Esophagus squamous epithelium (tissue), 5 donors: Measurements from ENCODE around the gene PCLO. TPM values are rescaled to one million over a fixed set of nuclear protein-coding genes. Genes with fewer than 3 reads are reported as not detected.
"Not testable (repeated sequence)": the region's sequence is repeated elsewhere in the genome, so short reads cannot be mapped to it uniquely, and the experiment has no call there.

Experiments used
- DNase-seq: peaks from one replicate; lab custom pipeline; 2025; lab: John Stamatoyannopoulos, UW
- H3K27ac ChIP-seq, 4 donors: fragments of 200-600 bp; sonication (generic); one replicate each; pipeline ENCODE4 v1.5.1; 2016 to 2019; ENCODE audit warnings: mild to moderate bottlenecking in 1 of 4
- H3K27me3 ChIP-seq, 4 donors: fragments of 200-600 bp; sonication (generic); 1 replicate in 3 of 4; 2 replicates in 1 of 4; pipeline versions ENCODE4 v1.5.1 to v1.6.0; 2017 to 2021; ENCODE audit warnings: antibody characterized with exemption in 1 of 4
- H3K36me3 ChIP-seq, 3 donors: fragments of 200-600 bp; sonication (generic); one replicate each; pipeline ENCODE4 v1.5.1; 2016 to 2019
- H3K4me1 ChIP-seq, 3 donors: fragments of 200-600 bp; sonication (generic); one replicate each; pipeline ENCODE4 v1.5.1; 2017 to 2019
- H3K4me3 ChIP-seq, 4 donors: fragments of 200-600 bp; sonication (generic); 1 replicate in 3 of 4; 2 replicates in 1 of 4; pipeline ENCODE4 v1.5.1; 2016 to 2019; ENCODE audit warnings: mild to moderate bottlenecking in 2 of 4, moderate library complexity in 1 of 4
- H3K9me3 ChIP-seq, 3 donors: fragments of 200-600 bp; sonication (generic); one replicate each; pipeline ENCODE4 v1.5.1; 2016 to 2019
- POLR2A ChIP-seq, 4 donors: fragments of 450-650 bp; IDR thresholded peaks; one replicate each; pipeline ENCODE4 v1.6.1; 2017; ENCODE audit warnings: antibody characterized with exemption in 4 of 4, mild to moderate bottlenecking in 4 of 4, moderate library complexity in 3 of 4
- WGBS, 2 donors: methylation state at CpG; one replicate each; pipeline ENCODE4 v1.1.5; 2018; 5-methylcytosine and 5-hydroxymethylcytosine counted together
- intact Hi-C: fragments of 100-400 bp; cut with DNase I; formaldehyde crosslinking; loops from one replicate; pipeline ENCODE4 v1.15.0; 2022
- total RNA-seq, 4 donors: library from RNA; depleted of rRNA; stranded (reverse); fragments of >200 nt; gene quantifications; one replicate each; pipeline ENCODE4 v1.1.0, GENCODE V29; 2016
- TF ChIP-seq, protein P1 (sequence below), 6 experiments: fragments of 450-650 bp in 4 of 6; fragments of 200-600 bp in 2 of 6; sonication (generic) in 2 of 6; IDR thresholded peaks; one replicate each; pipeline ENCODE4 v1.5.1; 2016 to 2019; ENCODE audit warnings: antibody characterized with exemption in 6 of 6, mild to moderate bottlenecking in 4 of 6, moderate library complexity in 4 of 6
- donor health status: DM: yes; HTN: yes; CAD: no.

The PCLO gene
- total RNA-seq, 4 donors from 2014 or later: 3.3 to 17.8 (median 5.3) TPM

DNA sequence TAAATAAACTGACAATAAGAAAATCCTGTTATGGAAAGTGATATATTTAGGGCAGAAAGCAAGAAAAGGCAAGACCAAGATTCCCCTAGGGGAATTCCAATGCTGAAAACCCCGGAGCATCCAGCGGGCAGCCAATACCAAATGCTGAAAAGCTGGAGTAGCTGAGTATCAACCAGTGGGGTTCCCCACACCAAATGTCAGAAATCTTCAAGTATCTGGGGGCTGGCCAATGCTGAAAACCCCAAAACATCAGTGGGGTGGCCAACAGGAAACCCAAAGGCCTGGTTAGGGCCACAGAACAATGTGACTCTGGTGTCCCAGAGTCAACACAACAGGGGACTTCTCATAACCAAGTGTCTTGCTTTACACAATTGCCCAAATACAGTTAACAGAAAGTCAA, 447.3 kb downstream of the PCLO start:
- peaks cover 0 to 8% (median 0%) of the 10 kb centered on the region in 3 donors for H3K4me1 ChIP-seq
- H3K36me3 ChIP-seq: no peaks in the 10 kb centered on the region
- H3K27ac ChIP-seq: no peak overlapping the region
- H3K9me3 ChIP-seq: no peaks in the 10 kb centered on the region
- TF ChIP-seq POLR2A (IDR thresholded peaks at IDR 0.05): no peak
- TF ChIP-seq, protein P1, sequence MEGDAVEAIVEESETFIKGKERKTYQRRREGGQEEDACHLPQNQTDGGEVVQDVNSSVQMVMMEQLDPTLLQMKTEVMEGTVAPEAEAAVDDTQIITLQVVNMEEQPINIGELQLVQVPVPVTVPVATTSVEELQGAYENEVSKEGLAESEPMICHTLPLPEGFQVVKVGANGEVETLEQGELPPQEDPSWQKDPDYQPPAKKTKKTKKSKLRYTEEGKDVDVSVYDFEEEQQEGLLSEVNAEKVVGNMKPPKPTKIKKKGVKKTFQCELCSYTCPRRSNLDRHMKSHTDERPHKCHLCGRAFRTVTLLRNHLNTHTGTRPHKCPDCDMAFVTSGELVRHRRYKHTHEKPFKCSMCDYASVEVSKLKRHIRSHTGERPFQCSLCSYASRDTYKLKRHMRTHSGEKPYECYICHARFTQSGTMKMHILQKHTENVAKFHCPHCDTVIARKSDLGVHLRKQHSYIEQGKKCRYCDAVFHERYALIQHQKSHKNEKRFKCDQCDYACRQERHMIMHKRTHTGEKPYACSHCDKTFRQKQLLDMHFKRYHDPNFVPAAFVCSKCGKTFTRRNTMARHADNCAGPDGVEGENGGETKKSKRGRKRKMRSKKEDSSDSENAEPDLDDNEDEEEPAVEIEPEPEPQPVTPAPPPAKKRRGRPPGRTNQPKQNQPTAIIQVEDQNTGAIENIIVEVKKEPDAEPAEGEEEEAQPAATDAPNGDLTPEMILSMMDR (IDR thresholded peaks at IDR 0.05): no peak
- intact Hi-C loops: no loop called here
- H3K27me3 ChIP-seq: no peaks in the 10 kb centered on the region
- no peak for DNase-seq
- WGBS, 2 donors: 32 to 34% methylated on average over 2 of the region's 2 CpGs
- H3K4me3 ChIP-seq: no peak overlapping the region

GRCh38 chr7:82714883-82715282, 447.8 kb downstream of the PCLO start:
- no peak for DNase-seq
- WGBS, 2 donors: 55 to 57% methylated on average over 2 of the region's 2 CpGs

GRCh38 chr7:82713506-82713905, 449.2 kb downstream of the PCLO start:
- Histone ChIP-seq H3K4me3 (no peak overlapping the region), H3K4me1 (peaks cover 0 to 8% (median 0%) of the 10 kb centered on the region in 3 donors), H3K27me3 (no peaks in the 10 kb centered on the region), H3K36me3 (no peaks in the 10 kb centered on the region), H3K27ac (no peak overlapping the region), H3K9me3 (no peaks in the 10 kb centered on the region)
- no peak for DNase-seq
- intact Hi-C loops: no loop called here
- TF ChIP-seq, protein P1 (IDR thresholded peaks at IDR 0.05): no peak
- no peak for TF ChIP-seq POLR2A (IDR thresholded peaks at IDR 0.05)
- WGBS, 2 donors: 72 to 73% methylated on average over 2 of the region's 2 CpGs

More at GRCh38 chr7:82714883-82715282, 447.8 kb downstream of the PCLO start:
- TF ChIP-seq POLR2A (IDR thresholded peaks at IDR 0.05): no peak
- TF ChIP-seq, protein P1 (IDR thresholded peaks at IDR 0.05): no peak
- Histone ChIP-seq H3K36me3 (no peaks in the 10 kb centered on the region), H3K27ac (no peak overlapping the region), H3K4me1 (peaks cover 0 to 8% (median 0%) of the 10 kb centered on the region in 3 donors), H3K4me3 (no peak overlapping the region), H3K27me3 (no peaks in the 10 kb centered on the region), H3K9me3 (no peaks in the 10 kb centered on the region)
- intact Hi-C loops: no loop called here

- intact Hi-C loops, H3K27ac ChIP-seq: not testable (repeated sequence)
Measured at GRCh38 chr7:82706344-82706743, 456.3 kb downstream of the PCLO start.

DNA sequence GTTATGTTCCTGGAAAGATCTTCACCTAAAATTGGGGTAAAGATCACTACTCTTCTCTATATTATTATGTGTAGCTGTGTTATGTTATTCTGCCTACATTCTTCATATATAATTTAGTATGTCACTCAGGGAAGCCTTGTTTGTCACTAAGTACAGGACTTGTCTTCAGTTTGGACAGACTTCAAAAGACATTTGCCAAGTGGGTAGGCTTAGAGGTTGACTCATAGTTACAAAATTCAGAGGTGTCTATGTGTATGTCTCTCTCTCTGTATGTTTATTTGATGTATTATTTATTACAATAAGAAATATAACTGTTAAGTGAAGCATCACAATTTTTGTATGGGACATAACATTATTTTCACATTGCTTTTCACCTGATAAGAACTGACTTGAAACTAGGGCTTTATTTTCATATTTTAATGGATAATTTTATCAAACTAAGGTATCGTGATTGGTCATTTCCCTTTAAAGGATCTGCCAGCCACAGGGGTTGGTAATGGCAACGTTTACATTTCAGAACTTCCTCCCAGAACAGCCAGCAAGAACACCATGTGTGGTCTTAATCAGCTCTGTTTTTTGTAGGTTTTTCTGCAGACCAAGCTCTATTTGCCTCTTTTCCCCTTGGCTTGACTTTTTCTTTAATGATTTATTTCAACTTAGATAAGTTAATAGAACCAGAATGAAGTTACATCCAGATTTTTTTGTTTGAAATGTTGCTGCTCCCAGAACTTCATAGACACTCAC, 457.0 kb downstream of the PCLO start:
- no peaks in the 10 kb centered on the region for H3K36me3 ChIP-seq
- H3K27ac ChIP-seq: no peak overlapping the region

More at GRCh38 chr7:82706344-82706743, 456.3 kb downstream of the PCLO start:
- DNase-seq, H3K4me3 ChIP-seq, H3K36me3 ChIP-seq, H3K4me1 ChIP-seq, H3K27me3 ChIP-seq, H3K9me3 ChIP-seq: not testable (repeated sequence)
- 85 to 92% methylated on average over 1 of the region's 1 CpG for WGBS, 2 donors

More for the DNA sequence above, 457.0 kb downstream of the PCLO start:
- no peak overlapping the region for H3K4me3 ChIP-seq
- H3K4me1 ChIP-seq: no peaks in the 10 kb centered on the region
- no peak for DNase-seq
- no peak for TF ChIP-seq POLR2A (IDR thresholded peaks at IDR 0.05)
- TF ChIP-seq, protein P1 (IDR thresholded peaks at IDR 0.05): no peak
- H3K9me3 ChIP-seq: no peaks in the 10 kb centered on the region
- intact Hi-C loops: no loop called here
- WGBS, 2 donors: 20 to 31% methylated on average over 2 of the region's 2 CpGs
- H3K27me3 ChIP-seq: no peaks in the 10 kb centered on the region
